ENCODE results near the gene AWAT1.
A peak's percentile ranks its signal among the peaks of the same experiment; 100 is the strongest.
"Not testable (repeated sequence)": the region's sequence is repeated elsewhere in the genome, so short reads cannot be mapped to it uniquely, and the experiment has no call there.

The AWAT1 gene

DNA sequence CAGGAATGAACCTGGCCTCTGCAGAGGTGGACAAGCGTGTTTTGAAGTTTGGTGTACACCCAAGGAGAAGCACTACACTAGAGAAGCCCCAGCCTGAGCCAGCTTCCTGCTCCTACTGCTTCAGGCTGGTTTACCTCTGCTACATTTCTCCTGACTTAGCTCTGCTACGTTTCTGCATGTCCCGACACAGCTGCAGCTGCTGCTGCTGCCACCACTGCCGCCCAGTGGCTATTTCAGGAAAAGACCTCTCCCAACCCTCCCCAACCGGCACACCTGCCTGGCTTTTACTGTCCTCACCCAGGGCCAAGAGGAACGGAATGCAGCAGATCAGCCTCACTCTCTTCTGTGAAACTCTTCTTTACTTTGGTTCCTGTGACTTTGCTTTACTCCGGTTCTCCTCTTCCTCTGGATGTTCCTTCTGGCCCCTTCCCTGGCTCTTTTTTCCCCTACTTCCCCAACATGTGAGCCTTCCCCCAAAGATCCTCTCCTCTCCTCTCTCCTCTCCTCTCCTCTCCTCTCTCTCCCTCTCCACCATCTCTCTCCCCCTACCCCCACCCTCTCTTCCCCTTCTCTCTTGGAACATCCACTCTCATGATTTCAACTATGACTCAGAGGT is 28.6 kb downstream of the AWAT1 start:
- peak; percentile 62 for DNase-seq

DNA sequence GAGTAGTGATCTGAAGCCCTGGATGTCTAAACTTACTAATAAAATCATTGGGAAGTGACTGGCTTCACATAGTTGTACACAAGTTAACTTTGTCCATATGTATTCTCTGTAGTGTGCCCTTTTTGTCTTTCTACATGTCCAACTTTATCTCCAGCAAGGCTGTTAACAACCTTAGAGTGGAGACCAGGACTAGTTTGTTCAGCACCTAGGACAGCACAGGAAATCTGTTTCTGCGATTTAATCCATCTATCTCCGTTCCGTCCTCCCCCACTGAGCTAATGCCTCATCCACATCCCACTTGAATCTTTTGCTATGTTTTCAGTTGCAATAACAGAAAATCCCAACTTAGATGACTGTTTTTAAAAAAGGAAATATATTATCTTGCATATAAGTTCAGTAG is 30.3 kb downstream of the AWAT1 start:
- no peak for DNase-seq

DNA sequence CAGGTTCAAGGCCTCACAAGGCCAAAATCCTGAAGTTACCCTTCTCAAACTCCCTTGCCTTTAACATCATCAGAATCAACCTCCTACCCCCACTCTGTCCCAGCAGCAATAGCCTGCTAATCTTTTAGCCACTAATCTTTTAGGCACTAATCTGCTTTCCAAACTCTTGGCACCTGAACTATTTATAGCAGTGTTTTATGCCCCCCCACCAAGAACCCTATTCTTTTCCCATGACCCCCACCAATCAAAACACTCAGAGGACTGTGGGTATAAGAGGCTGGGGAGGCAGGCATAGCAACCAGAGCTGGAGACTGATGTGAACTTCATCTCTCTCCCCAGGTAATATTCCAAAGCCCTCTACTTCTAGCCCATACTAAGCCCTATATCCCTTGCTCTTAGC is 33.6 kb downstream of the AWAT1 start, which contains the start of gene ARR3:
TSS of gene ARR3 (plus strand) at position 301 of the 400 bp plus-strand sequence. CDS start 1,052 bp downstream, outside the sequence.
- no peak for DNase-seq

DNA sequence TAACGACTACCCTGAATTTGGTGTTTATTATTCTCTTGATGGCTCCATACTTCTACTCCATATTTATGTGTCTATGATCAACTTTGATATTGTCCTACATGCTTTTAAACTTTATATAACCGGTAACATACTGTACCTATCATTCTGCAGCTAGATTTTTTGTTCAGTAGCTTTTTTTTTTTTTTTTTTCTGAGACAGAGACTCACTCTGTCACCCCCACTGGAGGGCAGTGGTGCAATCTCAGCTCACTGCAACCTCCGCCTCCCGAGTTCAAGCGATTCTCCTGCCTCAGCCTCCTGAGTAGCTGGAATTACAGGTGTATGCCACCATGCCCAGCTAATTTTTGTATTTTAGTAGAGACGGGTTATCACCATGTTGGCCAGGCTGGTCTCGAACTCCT is 39.6 kb downstream of the AWAT1 start:
- DNase-seq = not testable (repeated sequence)

DNA sequence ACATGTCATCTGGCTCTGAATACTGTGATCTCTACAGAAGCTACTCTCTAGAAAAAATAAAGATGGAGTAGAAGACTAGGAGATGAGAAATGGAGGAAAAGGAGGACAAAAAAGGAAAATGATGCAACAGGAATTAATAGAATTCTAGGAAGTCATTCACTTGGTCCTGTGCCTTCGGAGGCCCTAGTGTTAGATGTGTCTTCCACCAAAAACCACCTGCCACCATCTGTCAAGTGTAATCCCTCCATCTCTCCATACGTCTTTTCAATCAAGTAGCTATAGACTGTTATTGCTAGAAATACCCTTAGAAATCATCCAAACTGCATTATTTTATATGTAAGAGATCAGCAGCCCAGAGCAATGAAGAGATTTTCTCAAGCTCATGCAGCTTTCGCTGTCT is 44.6 kb downstream of the AWAT1 start:
- no peak for DNase-seq

DNA sequence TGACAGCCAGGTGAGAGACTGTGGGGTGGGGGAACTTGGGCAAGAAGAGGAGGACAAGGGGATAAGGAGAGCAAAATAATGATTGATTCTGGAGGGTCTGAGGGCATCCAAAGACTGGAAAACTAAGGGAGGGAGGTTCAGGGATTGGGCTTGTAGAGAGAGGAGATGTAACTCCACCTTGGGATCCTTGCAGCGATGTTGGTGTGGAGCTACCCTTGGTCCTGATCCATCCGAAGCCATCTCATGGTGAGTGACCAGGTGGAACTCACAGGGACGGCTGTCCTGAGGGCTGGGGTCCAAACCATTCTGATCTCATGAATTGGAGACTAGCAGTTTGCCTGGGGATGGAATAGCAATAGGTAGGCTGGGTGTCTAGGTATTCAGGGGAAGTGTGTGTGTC is 46.1 kb downstream of the AWAT1 start:
- DNase-seq = no peak

DNA sequence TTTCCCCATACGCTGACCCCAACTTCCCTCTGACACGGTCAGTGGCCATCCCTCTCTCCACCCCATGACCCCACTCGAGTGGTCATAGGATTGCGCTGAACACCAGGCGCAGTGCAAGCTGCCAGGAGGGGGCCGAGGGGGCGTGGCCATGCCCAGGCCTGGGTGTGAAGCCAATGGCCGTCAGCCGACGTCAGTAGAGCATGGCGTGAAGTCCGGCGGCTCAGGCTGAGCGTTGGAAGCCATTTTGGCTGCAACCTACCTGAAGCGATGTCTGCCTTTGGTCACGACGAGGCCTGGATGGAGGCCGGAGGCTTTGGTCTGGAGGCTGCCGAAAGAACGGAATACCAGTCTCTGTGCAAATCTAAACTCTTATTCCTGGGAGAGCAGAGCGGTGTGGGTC is 47.5 kb downstream of the AWAT1 start, which contains the start of gene RAB41:
TSS of gene RAB41 (plus strand) at position 222 of the 400 bp plus-strand sequence. CDS start at position 268, 46 bp downstream.
- DNase-seq = no peak

DNA sequence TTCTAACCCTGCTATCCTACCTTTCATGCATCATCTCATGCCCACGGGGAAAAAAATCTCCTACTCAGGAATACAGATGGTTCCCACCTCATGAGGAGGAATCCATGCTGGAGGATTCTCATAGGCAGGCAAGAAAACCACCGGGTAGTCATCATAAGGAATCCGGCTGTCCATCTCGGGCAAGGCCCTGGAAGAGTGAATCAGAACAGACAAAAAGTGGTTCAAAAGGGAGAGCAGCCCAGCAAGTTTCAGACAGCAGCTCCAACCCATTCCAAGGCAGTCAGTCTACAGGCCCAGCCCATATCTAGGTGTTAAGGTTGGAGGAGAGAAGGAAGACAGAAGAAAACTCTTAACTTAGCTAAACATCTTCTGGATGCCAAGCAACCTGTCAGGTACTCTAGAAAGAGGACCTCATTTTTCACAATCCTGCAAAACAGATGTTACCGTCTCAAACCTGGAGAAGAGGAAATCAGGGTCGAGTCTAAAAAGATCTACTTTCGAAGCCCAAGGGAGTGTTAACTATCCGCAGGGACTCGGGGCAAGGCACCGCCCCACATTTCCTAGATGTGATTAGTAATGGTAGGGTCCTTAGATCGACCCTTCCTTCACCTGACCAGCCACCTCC is 54.8 kb downstream of the AWAT1 start:
- no peak for DNase-seq

Data from activated CD8-positive, alpha-beta memory T cell treated with anti-CD3 and anti-CD28 coated beads for 24 hours (primary cell).